ENCODE measurements around the gene NPR2.
A peak's percentile ranks its signal among the peaks of the same experiment; 100 is the strongest.

NPR2 gene

GRCh38 chr9:35766997-35767396 lies 24.4 kb upstream of the NPR2 start:
- DNase-seq, result no peak

GRCh38 chr9:35767458-35767857 lies 23.9 kb upstream of the NPR2 start:
- no peak for DNase-seq

- DNase-seq, result no peak
Observed at GRCh38 chr9:35769763-35770162, 21.6 kb upstream of the NPR2 start.

GRCh38 chr9:35771075-35771433 lies 20.3 kb upstream of the NPR2 start:
- DNase-seq, result no peak

- no peak for DNase-seq
Observed at GRCh38 chr9:35771534-35771933, 19.9 kb upstream of the NPR2 start.

GRCh38 chr9:35771943-35772342 lies 19.4 kb upstream of the NPR2 start:
- no peak for DNase-seq

- no peak for DNase-seq
Observed at GRCh38 chr9:35774907-35775635, 16.3 kb upstream of the NPR2 start.

GRCh38 chr9:35776018-35776417 lies 15.4 kb upstream of the NPR2 start:
- no peak for DNase-seq

- no peak for DNase-seq
Observed at GRCh38 chr9:35778496-35778895, 12.9 kb upstream of the NPR2 start.

- DNase-seq, result no peak
Observed at GRCh38 chr9:35781066-35781465, 10.3 kb upstream of the NPR2 start.

GRCh38 chr9:35783418-35783817 lies 8.0 kb upstream of the NPR2 start:
- no peak for DNase-seq

- no peak for DNase-seq
Observed at GRCh38 chr9:35789541-35789940, 1.9 kb upstream of the NPR2 start.

GRCh38 chr9:35790025-35790384 lies 1.4 kb upstream of the NPR2 start:
- no peak for DNase-seq

- DNase-seq, result peak; percentile 59
Observed at GRCh38 chr9:35790385-35791296, 750 bp upstream of the NPR2 start.

- no peak for DNase-seq
Observed at GRCh38 chr9:35792024-35792813, 828 bp downstream of the NPR2 start.

GRCh38 chr9:35792826-35793225 lies 1.4 kb downstream of the NPR2 start:
- DNase-seq, result no peak

- DNase-seq, result no peak
Observed at GRCh38 chr9:35793461-35793860, 2.1 kb downstream of the NPR2 start.

- DNase-seq, result no peak
Observed at GRCh38 chr9:35795695-35796094, 4.3 kb downstream of the NPR2 start.

GRCh38 chr9:35797311-35798109 lies 6.1 kb downstream of the NPR2 start:
- DNase-seq, result no peak

- DNase-seq, result peak; percentile 68
Observed at GRCh38 chr9:35798658-35799374, 7.4 kb downstream of the NPR2 start.

- no peak for DNase-seq
Observed at GRCh38 chr9:35800530-35800929, 9.1 kb downstream of the NPR2 start.
